Loucy (cell line): ENCODE measurements around the gene KCNQ4.

Source experiments
- CTCF ChIP-seq: fragments of 200-600 bp; sonication (generic); conservative IDR thresholded peaks from 2 replicates; pipeline ENCODE4 v1.5.1; 2014; ENCODE audit warnings: mild to moderate bottlenecking, antibody characterized with exemption, low read length
- EZH2phosphoT487 ChIP-seq: fragments of 200-600 bp; IDR thresholded peaks from 2 replicates; pipeline ENCODE4 v1.6.1; 2018; ENCODE audit warnings: antibody characterized with exemption, mild to moderate bottlenecking, moderate library complexity, borderline replicate concordance

GRCh38 chr1:40870135-40870728 is 86.6 kb downstream of the KCNQ4 start:
- TF ChIP-seq CTCF (no peak), EZH2phosphoT487 (no peak)
